GM23338 (cell line): ENCODE data around the gene NAT14. TPM values are rescaled to one million over a fixed set of nuclear protein-coding genes. Genes with fewer than 3 reads are reported as not detected.
A peak's percentile ranks its signal among the peaks of the same experiment; 100 is the strongest.

Source experiments
- ATAC-seq: fragments of 200-7000 bp; cut with Tn5 transposase; 3 replicates; pipeline ENCODE4 v1.9.1; 2020
- DNase-seq: peaks from one replicate; pipeline ENCODE4 v3.0.0-alpha.2; 2015; ENCODE audit warnings: low spot score
- H2AFZ ChIP-seq: fragments of 200-600 bp; sonication (generic); 2 replicates; pipeline ENCODE4 v1.8.0; 2016; ENCODE audit warnings: antibody characterized with exemption, mild to moderate bottlenecking, moderate library complexity
- H3F3A ChIP-seq: fragments of 200-600 bp; sonication (generic); replicated peaks from 2 replicates; pipeline ENCODE4 v1.8.0; 2017; ENCODE audit warnings: antibody characterized with exemption, mixed run types, low read depth
- H3K27ac ChIP-seq: fragments of 200-600 bp; sonication (generic); 2 replicates; pipeline ENCODE4 v1.6.1; 2016; ENCODE audit warnings: low read depth
- H3K27me3 ChIP-seq: fragments of 200-600 bp; sonication (generic); 2 replicates; pipeline ENCODE4 v1.8.0; 2016; ENCODE audit warnings: mild to moderate bottlenecking, mixed run types, moderate library complexity; ENCODE audit not compliant: insufficient read depth
- H3K36me3 ChIP-seq: fragments of 200-600 bp; sonication (generic); 2 replicates; pipeline ENCODE4 v1.8.0; 2016; ENCODE audit warnings: mild to moderate bottlenecking; ENCODE audit not compliant: insufficient read depth
- H3K4me1 ChIP-seq: fragments of 200-600 bp; sonication (generic); 2 replicates; pipeline ENCODE4 v1.8.0; 2016; ENCODE audit warnings: mild to moderate bottlenecking, moderate library complexity; ENCODE audit not compliant: insufficient read depth
- H3K4me2 ChIP-seq: fragments of 200-600 bp; sonication (generic); 2 replicates; pipeline ENCODE4 v1.7.1; 2017; ENCODE audit warnings: mixed run types
- H3K4me3 ChIP-seq: fragments of 200-600 bp; sonication (generic); 2 replicates; pipeline ENCODE4 v1.6.1; 2016; ENCODE audit warnings: mixed run types
- H3K79me2 ChIP-seq: fragments of 200-600 bp; sonication (generic); replicated peaks from 2 replicates; pipeline ENCODE4 v1.8.0; 2017; ENCODE audit warnings: mild to moderate bottlenecking; ENCODE audit not compliant: insufficient read depth
- H3K9me2 ChIP-seq: fragments of 200-600 bp; sonication (generic); 2 replicates; pipeline ENCODE4 v1.8.0; 2017; ENCODE audit not compliant: insufficient read depth
- H4K20me1 ChIP-seq: fragments of 200-600 bp; sonication (generic); replicated peaks from 2 replicates; pipeline ENCODE4 v1.8.0; 2017; ENCODE audit warnings: mild to moderate bottlenecking; ENCODE audit not compliant: insufficient read depth
- H3K27ac Mint-ChIP-seq: 2 replicates; pipeline ENCODE4 v1.8.0; 2020; ENCODE audit warnings: inconsistent platforms, mild to moderate bottlenecking, moderate library complexity, mixed read lengths
- H3K27me3 Mint-ChIP-seq: 3 replicates; pipeline ENCODE4 v1.8.0; 2022; ENCODE audit warnings: low read depth, mild to moderate bottlenecking, moderate library complexity, mixed read lengths, inconsistent platforms; ENCODE audit not compliant: insufficient read depth, poor library complexity
- H3K36me3 Mint-ChIP-seq: 3 replicates; pipeline ENCODE4 v1.8.0; 2021; ENCODE audit warnings: low read depth, mild to moderate bottlenecking, inconsistent platforms, moderate library complexity, mixed read lengths
- H3K4me1 Mint-ChIP-seq: 3 replicates; pipeline ENCODE4 v1.8.0; 2020; ENCODE audit warnings: mild to moderate bottlenecking, inconsistent platforms, mixed read lengths
- H3K4me3 Mint-ChIP-seq: 3 replicates; pipeline ENCODE4 v1.8.0; 2021; ENCODE audit warnings: moderate library complexity, mild to moderate bottlenecking, inconsistent platforms, mixed read lengths
- H3K9me3 Mint-ChIP-seq: 3 replicates; pipeline ENCODE4 v1.8.0; 2020; ENCODE audit warnings: moderate library complexity, mild to moderate bottlenecking, inconsistent platforms, mixed read lengths
- CREB1 ChIP-seq: fragments of 250-450 bp; sonication (Bioruptor Pico); IDR thresholded peaks from 2 replicates; pipeline ENCODE4 v1.5.0; 2020; ENCODE audit warnings: low read depth, mild to moderate bottlenecking, moderate library complexity
- EZH2phosphoT487 ChIP-seq: fragments of 200-600 bp; sonication (generic); IDR thresholded peaks from one replicate; pipeline ENCODE4 v1.8.1; 2018; ENCODE audit warnings: antibody characterized with exemption; ENCODE audit not compliant: unreplicated experiment
- JUNB ChIP-seq: IDR thresholded peaks from one replicate; pipeline ENCODE4 v1.6.1; 2016; ENCODE audit warnings: antibody characterized with exemption; ENCODE audit not compliant: unreplicated experiment
- NANOG ChIP-seq: IDR thresholded peaks from 2 replicates; pipeline ENCODE4 v1.6.1; 2016; ENCODE audit warnings: antibody characterized with exemption, borderline replicate concordance
- POLR2AphosphoS5 ChIP-seq: IDR thresholded peaks from 2 replicates; pipeline ENCODE4 v1.6.1; 2016; ENCODE audit warnings: antibody characterized with exemption, low read depth
- STAT1 ChIP-seq: IDR thresholded peaks from one replicate; pipeline ENCODE4 v1.6.1; 2016; ENCODE audit warnings: antibody characterized with exemption; ENCODE audit not compliant: unreplicated experiment
- ZNF114 ChIP-seq: fragments of 250-450 bp; sonication (Bioruptor Pico); IDR thresholded peaks from 2 replicates; pipeline ENCODE4 v1.5.0; 2020; ENCODE audit warnings: mild to moderate bottlenecking, moderate library complexity
- ZNF331 ChIP-seq: fragments of 250-450 bp; sonication (Bioruptor Pico); IDR thresholded peaks from 2 replicates; pipeline ENCODE4 v1.5.0; 2020; ENCODE audit warnings: low read depth, mild to moderate bottlenecking, moderate library complexity
- long read RNA-seq: library from polyadenylated mRNA; unstranded; transcript quantifications from one replicate; pipeline ENCODE4 v2.0.0, GENCODE V29; 2020; ENCODE audit not compliant: unreplicated experiment
- polyA plus RNA-seq: library from polyadenylated mRNA; unstranded; fragments of >200 nt; fragmentation: Nextera tagmentation; extraction: Ambion mirVana; gene quantifications from 2 replicates; pipeline ENCODE4 v1.2.1, GENCODE V29; 2016
- total RNA-seq: library from RNA; depleted of rRNA; stranded (reverse); fragments of >200 nt; shearing (Covaris generic); gene quantifications from 2 replicates; pipeline ENCODE4 v1.2.3, GENCODE V29; 2014; rRNA removed
- TF ChIP-seq, protein P1 (sequence below): IDR thresholded peaks from one replicate; pipeline ENCODE4 v1.6.1; 2018; ENCODE audit warnings: antibody characterized with exemption; ENCODE audit not compliant: unreplicated experiment
- TF ChIP-seq, protein P2 (sequence below): IDR thresholded peaks from 2 replicates; pipeline ENCODE4 v1.6.1; 2016; ENCODE audit warnings: antibody characterized with exemption
- TF ChIP-seq, protein P3 (sequence below), 2 experiments: fragments of 200-600 bp in 1 of 2; sonication (generic) in 1 of 2; conservative IDR thresholded peaks; 2 replicates each; pipeline versions ENCODE4 v1.5.1 to v1.6.1; 2016 to 2017; ENCODE audit warnings: antibody characterized with exemption in 2 of 2, low read depth in 2 of 2, mild to moderate bottlenecking in 2 of 2, moderate library complexity in 1 of 2
- TF ChIP-seq, protein P4 (sequence below): fragments of 250-450 bp; sonication (Bioruptor Pico); IDR thresholded peaks from 2 replicates; pipeline ENCODE4 v1.5.0; 2020; ENCODE audit warnings: mild to moderate bottlenecking, moderate library complexity

The NAT14 gene, protein sequence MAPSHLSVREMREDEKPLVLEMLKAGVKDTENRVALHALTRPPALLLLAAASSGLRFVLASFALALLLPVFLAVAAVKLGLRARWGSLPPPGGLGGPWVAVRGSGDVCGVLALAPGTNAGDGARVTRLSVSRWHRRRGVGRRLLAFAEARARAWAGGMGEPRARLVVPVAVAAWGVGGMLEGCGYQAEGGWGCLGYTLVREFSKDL
- total RNA-seq (25.4 and 27.8 TPM in 2 replicates), polyA plus RNA-seq (39.6 and 45.5 TPM in 2 replicates)
- long read RNA-seq, partial matches to known transcripts = 1 of 7 reads
- long read RNA-seq, other reads (novel, unspliced or antisense) = 2 of 7 reads

DNA sequence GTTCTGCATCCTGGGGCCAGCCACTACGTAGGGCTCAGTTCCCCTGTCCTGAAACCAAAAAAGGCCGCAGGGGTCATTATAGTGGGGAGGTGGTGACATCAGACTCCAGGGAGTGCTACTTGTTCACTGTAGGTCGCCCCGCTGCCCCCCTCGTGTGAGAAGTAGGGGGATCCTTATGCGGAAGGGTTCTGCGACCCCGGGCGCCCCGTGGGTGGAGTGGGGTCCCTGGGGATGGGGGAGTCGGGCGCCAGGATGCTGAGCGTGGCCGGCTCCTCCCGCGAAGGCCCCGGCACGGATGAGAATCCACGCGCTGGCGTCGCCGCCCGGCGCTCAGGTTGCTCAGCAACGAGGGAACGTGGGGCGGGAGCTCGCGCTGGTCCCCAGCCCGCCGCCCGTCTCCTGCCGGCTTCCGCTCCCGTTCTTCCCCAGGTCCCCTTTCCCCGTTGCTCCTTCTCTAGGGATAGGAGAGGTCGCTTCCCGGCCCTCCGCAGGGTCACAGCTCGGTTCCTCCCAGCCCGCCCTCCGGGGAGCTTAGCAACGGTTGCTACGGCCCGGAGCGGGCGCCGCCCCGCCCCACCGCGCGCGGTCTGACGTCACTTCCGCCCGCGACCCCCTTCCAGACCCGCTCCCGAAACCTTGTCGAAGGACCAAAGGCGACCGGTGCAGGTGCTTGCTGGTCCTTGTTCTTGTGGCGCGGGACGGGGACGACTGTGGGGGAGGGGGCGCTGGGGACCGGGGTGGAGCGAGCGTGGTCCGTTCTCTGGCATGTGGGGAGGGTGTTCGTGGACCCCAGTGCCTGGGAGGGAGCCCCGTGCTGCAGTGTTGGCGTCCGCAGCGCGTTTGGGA is at the start of gene NAT14:
Gene NAT14, plus strand, starts transcription at position 596 of the 846 bp plus-strand sequence. CDS start 521 bp downstream, outside the sequence.
- peak within 1 kb of the TSS; percentile 97 for H3K27ac Mint-ChIP-seq
- TF ChIP-seq POLR2AphosphoS5 = peak; percentile 74
- TF ChIP-seq, protein P1, sequence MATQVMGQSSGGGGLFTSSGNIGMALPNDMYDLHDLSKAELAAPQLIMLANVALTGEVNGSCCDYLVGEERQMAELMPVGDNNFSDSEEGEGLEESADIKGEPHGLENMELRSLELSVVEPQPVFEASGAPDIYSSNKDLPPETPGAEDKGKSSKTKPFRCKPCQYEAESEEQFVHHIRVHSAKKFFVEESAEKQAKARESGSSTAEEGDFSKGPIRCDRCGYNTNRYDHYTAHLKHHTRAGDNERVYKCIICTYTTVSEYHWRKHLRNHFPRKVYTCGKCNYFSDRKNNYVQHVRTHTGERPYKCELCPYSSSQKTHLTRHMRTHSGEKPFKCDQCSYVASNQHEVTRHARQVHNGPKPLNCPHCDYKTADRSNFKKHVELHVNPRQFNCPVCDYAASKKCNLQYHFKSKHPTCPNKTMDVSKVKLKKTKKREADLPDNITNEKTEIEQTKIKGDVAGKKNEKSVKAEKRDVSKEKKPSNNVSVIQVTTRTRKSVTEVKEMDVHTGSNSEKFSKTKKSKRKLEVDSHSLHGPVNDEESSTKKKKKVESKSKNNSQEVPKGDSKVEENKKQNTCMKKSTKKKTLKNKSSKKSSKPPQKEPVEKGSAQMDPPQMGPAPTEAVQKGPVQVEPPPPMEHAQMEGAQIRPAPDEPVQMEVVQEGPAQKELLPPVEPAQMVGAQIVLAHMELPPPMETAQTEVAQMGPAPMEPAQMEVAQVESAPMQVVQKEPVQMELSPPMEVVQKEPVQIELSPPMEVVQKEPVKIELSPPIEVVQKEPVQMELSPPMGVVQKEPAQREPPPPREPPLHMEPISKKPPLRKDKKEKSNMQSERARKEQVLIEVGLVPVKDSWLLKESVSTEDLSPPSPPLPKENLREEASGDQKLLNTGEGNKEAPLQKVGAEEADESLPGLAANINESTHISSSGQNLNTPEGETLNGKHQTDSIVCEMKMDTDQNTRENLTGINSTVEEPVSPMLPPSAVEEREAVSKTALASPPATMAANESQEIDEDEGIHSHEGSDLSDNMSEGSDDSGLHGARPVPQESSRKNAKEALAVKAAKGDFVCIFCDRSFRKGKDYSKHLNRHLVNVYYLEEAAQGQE = no peak
- TF ChIP-seq, protein P2, sequence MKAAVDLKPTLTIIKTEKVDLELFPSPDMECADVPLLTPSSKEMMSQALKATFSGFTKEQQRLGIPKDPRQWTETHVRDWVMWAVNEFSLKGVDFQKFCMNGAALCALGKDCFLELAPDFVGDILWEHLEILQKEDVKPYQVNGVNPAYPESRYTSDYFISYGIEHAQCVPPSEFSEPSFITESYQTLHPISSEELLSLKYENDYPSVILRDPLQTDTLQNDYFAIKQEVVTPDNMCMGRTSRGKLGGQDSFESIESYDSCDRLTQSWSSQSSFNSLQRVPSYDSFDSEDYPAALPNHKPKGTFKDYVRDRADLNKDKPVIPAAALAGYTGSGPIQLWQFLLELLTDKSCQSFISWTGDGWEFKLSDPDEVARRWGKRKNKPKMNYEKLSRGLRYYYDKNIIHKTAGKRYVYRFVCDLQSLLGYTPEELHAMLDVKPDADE = no peak; the same call in 1 of the 2 replicates
- no peak for TF ChIP-seq STAT1
- no peak for TF ChIP-seq JUNB
- peak; percentile 95 for TF ChIP-seq CREB1
- TF ChIP-seq ZNF331 (CRISPR knock-in tag) = no peak
- TF ChIP-seq EZH2phosphoT487 = no peak
- TF ChIP-seq ZNF114 (CRISPR knock-in tag) = no peak
- TF ChIP-seq NANOG = no peak
- TF ChIP-seq, protein P3, sequence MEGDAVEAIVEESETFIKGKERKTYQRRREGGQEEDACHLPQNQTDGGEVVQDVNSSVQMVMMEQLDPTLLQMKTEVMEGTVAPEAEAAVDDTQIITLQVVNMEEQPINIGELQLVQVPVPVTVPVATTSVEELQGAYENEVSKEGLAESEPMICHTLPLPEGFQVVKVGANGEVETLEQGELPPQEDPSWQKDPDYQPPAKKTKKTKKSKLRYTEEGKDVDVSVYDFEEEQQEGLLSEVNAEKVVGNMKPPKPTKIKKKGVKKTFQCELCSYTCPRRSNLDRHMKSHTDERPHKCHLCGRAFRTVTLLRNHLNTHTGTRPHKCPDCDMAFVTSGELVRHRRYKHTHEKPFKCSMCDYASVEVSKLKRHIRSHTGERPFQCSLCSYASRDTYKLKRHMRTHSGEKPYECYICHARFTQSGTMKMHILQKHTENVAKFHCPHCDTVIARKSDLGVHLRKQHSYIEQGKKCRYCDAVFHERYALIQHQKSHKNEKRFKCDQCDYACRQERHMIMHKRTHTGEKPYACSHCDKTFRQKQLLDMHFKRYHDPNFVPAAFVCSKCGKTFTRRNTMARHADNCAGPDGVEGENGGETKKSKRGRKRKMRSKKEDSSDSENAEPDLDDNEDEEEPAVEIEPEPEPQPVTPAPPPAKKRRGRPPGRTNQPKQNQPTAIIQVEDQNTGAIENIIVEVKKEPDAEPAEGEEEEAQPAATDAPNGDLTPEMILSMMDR (conservative IDR thresholded peaks at IDR 0.05; ENCODE audit: low read depth in 2 of 2) = no peak
- TF ChIP-seq, protein P4, sequence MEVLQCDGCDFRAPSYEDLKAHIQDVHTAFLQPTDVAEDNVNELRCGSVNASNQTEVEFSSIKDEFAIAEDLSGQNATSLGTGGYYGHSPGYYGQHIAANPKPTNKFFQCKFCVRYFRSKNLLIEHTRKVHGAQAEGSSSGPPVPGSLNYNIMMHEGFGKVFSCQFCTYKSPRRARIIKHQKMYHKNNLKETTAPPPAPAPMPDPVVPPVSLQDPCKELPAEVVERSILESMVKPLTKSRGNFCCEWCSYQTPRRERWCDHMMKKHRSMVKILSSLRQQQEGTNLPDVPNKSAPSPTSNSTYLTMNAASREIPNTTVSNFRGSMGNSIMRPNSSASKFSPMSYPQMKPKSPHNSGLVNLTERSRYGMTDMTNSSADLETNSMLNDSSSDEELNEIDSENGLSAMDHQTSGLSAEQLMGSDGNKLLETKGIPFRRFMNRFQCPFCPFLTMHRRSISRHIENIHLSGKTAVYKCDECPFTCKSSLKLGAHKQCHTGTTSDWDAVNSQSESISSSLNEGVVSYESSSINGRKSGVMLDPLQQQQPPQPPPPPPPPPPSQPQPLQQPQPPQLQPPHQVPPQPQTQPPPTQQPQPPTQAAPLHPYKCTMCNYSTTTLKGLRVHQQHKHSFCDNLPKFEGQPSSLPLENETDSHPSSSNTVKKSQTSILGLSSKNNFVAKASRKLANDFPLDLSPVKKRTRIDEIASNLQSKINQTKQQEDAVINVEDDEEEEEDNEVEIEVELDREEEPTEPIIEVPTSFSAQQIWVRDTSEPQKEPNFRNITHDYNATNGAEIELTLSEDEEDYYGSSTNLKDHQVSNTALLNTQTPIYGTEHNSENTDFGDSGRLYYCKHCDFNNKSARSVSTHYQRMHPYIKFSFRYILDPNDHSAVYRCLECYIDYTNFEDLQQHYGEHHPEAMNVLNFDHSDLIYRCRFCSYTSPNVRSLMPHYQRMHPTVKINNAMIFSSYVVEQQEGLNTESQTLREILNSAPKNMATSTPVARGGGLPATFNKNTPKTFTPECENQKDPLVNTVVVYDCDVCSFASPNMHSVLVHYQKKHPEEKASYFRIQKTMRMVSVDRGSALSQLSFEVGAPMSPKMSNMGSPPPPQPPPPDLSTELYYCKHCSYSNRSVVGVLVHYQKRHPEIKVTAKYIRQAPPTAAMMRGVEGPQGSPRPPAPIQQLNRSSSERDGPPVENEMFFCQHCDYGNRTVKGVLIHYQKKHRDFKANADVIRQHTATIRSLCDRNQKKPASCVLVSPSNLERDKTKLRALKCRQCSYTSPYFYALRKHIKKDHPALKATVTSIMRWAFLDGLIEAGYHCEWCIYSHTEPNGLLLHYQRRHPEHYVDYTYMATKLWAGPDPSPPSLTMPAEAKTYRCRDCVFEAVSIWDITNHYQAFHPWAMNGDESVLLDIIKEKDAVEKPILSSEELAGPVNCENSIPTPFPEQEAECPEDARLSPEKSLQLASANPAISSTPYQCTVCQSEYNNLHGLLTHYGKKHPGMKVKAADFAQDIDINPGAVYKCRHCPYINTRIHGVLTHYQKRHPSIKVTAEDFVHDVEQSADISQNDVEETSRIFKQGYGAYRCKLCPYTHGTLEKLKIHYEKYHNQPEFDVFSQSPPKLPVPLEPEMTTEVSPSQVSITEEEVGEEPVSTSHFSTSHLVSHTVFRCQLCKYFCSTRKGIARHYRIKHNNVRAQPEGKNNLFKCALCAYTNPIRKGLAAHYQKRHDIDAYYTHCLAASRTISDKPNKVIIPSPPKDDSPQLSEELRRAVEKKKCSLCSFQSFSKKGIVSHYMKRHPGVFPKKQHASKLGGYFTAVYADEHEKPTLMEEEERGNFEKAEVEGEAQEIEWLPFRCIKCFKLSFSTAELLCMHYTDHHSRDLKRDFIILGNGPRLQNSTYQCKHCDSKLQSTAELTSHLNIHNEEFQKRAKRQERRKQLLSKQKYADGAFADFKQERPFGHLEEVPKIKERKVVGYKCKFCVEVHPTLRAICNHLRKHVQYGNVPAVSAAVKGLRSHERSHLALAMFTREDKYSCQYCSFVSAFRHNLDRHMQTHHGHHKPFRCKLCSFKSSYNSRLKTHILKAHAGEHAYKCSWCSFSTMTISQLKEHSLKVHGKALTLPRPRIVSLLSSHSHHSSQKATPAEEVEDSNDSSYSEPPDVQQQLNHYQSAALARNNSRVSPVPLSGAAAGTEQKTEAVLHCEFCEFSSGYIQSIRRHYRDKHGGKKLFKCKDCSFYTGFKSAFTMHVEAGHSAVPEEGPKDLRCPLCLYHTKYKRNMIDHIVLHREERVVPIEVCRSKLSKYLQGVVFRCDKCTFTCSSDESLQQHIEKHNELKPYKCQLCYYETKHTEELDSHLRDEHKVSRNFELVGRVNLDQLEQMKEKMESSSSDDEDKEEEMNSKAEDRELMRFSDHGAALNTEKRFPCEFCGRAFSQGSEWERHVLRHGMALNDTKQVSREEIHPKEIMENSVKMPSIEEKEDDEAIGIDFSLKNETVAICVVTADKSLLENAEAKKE = no peak

More for the DNA sequence above, at the start of gene NAT14:
- peak within 1 kb of the TSS; percentile 74; the same call in 1 of the 2 replicates for H3K27ac ChIP-seq
- peak; percentile 95 for DNase-seq
- H3K36me3 Mint-ChIP-seq = peaks cover 2% of the 10 kb centered on the region; the same call in 2 of the 3 replicates
- H3K4me3 Mint-ChIP-seq = peak within 1 kb of the TSS; percentile 91
- H3K27me3 ChIP-seq = no peaks in the 10 kb centered on the region
- H3K4me2 ChIP-seq = peak within 1 kb of the TSS; percentile 95
- no peaks in the 10 kb centered on the region for H3K9me2 ChIP-seq
- peaks cover 17% of the 10 kb centered on the region for H3F3A ChIP-seq
- no peaks in the 10 kb centered on the region for H4K20me1 ChIP-seq
- peak; percentile 49 for ATAC-seq
- H3K79me2 ChIP-seq = no peaks in the 10 kb centered on the region
- H3K27me3 Mint-ChIP-seq = peaks cover 14% of the 10 kb centered on the region
- H3K9me3 Mint-ChIP-seq = no peaks in the 10 kb centered on the region; the same call in 2 of the 3 replicates
- peaks cover 22% of the 10 kb centered on the region; the same call in 1 of the 2 replicates for H3K4me1 ChIP-seq
- H3K4me1 Mint-ChIP-seq = peaks cover 29% of the 10 kb centered on the region
- H3K4me3 ChIP-seq = peak within 1 kb of the TSS; percentile 80
- 0 out of 2 replicates have a peak within 1 kb of the TSS, but pooled peaks have one; percentile 47 for H2AFZ ChIP-seq
- H3K36me3 ChIP-seq = no peaks in the 10 kb centered on the region
